SK-N-SH (cell line): ENCODE measurements around the gene SRSF7. TPM values are rescaled to one million over a fixed set of nuclear protein-coding genes. Genes with fewer than 3 reads are reported as not detected.

ENCODE experiments used
- CTCF ChIA-PET: fragments of 300-600, 350-600 bp; formaldehyde crosslinking; extraction: SDS; loops from one replicate; lab custom pipeline; 2021; lab: Yijun Ruan, JAX
- POLR2A ChIA-PET: fragments of 350-600 bp; sonication (Branson Sonifier 250); formaldehyde crosslinking; extraction: SDS; loops from one replicate; lab custom pipeline; 2020; ENCODE audit warnings: antibody characterized with exemption, inconsistent platforms; lab: Yijun Ruan, JAX
- DNase-seq: peaks from one replicate; pipeline ENCODE4 v3.0.0; 2012
- H2AFZ ChIP-seq: fragments of 200-600 bp; sonication (generic); 2 replicates; pipeline ENCODE4 v1.8.1; 2016; ENCODE audit warnings: antibody characterized with exemption, mild to moderate bottlenecking, low read depth
- H3F3A ChIP-seq: fragments of 200-600 bp; sonication (generic); replicated peaks from 2 replicates; pipeline ENCODE3; 2016; ENCODE audit warnings: antibody characterized with exemption, mild to moderate bottlenecking; ENCODE audit not compliant: insufficient read depth
- H3K27ac ChIP-seq, 2 experiments: fragments of 200-500 bp in 1 of 2; fragments of 200-600 bp in 1 of 2; sonication (Bioruptor generic) in 1 of 2; sonication (generic), shearing (Covaris generic) in 1 of 2; 2 replicates each; pipeline versions ENCODE4 v1.5.1 to v1.6.1; 2014 to 2016; ENCODE audit warnings: low read depth in 2 of 2, inconsistent platforms in 1 of 2, low read length in 1 of 2, mild to moderate bottlenecking in 1 of 2, mixed read lengths in 1 of 2
- H3K27me3 ChIP-seq: fragments of 200-600 bp; sonication (generic), shearing (Covaris generic); 2 replicates; pipeline ENCODE4 v1.6.1; 2016; ENCODE audit warnings: mixed run types; ENCODE audit not compliant: insufficient read depth
- H3K36me3 ChIP-seq, 2 experiments: fragments of 200-500 bp in 1 of 2; fragments of 200-600 bp in 1 of 2; sonication (Bioruptor generic) in 1 of 2; sonication (generic) in 1 of 2; replicated peaks in 1 of 2; 2 replicates each; pipeline versions ENCODE3 to v1.5.1; 2014 to 2016; ENCODE audit warnings: low read length in 1 of 2, mild to moderate bottlenecking in 1 of 2; ENCODE audit not compliant: insufficient read depth in 2 of 2, control insufficient read depth in 1 of 2
- H3K4me1 ChIP-seq, 2 experiments: fragments of 200-500 bp in 1 of 2; fragments of 200-600 bp in 1 of 2; sonication (Bioruptor generic) in 1 of 2; sonication (generic), shearing (Covaris generic) in 1 of 2; 2 replicates each; pipeline versions ENCODE4 v1.5.1 to v1.6.1; 2014 to 2016; ENCODE audit warnings: low read depth in 1 of 2, low read length in 1 of 2, mixed run types in 1 of 2; ENCODE audit not compliant: insufficient read depth in 2 of 2, control insufficient read depth in 1 of 2
- H3K4me2 ChIP-seq: fragments of 200-600 bp; sonication (generic), shearing (Covaris generic); 2 replicates; pipeline ENCODE4 v1.6.1; 2017; ENCODE audit warnings: mixed run types
- H3K4me3 ChIP-seq, 2 experiments: fragments of 200-500 bp in 1 of 2; fragments of 200-600 bp in 1 of 2; sonication (Bioruptor generic) in 1 of 2; sonication (generic), shearing (Covaris generic) in 1 of 2; 2 replicates each; pipeline versions ENCODE4 v1.5.1 to v1.8.1; 2014 to 2016; ENCODE audit warnings: low read depth in 2 of 2, inconsistent platforms in 1 of 2, low read length in 1 of 2, mild to moderate bottlenecking in 1 of 2, mixed read lengths in 1 of 2, moderate library complexity in 1 of 2
- H3K79me2 ChIP-seq: fragments of 200-600 bp; sonication (generic); 2 replicates; pipeline ENCODE4 v1.8.1; 2017; ENCODE audit warnings: mild to moderate bottlenecking; ENCODE audit not compliant: insufficient read depth
- H3K9ac ChIP-seq: fragments of 200-600 bp; sonication (generic); 2 replicates; pipeline ENCODE4 v1.6.1; 2017; ENCODE audit warnings: mixed run types
- H3K9me2 ChIP-seq: fragments of 200-600 bp; sonication (generic); 2 replicates; pipeline ENCODE4 v1.6.1; 2017; ENCODE audit warnings: mixed run types
- H3K9me3 ChIP-seq: fragments of 200-600 bp; sonication (generic); 2 replicates; pipeline ENCODE4 v1.6.1; 2017; ENCODE audit warnings: mixed run types, mild to moderate bottlenecking, moderate library complexity
- H4K20me1 ChIP-seq: fragments of 200-600 bp; sonication (generic); 2 replicates; pipeline ENCODE4 v1.6.1; 2017; ENCODE audit warnings: mild to moderate bottlenecking, mixed run types; ENCODE audit not compliant: insufficient read depth
- CTCF ChIP-seq: fragments of 200-600 bp; sonication (generic); IDR thresholded peaks from 2 replicates; pipeline ENCODE4 v1.6.1; 2017; ENCODE audit warnings: antibody characterized with exemption, mild to moderate bottlenecking, moderate library complexity
- FOXM1 ChIP-seq: IDR thresholded peaks from 2 replicates; pipeline ENCODE4 v1.4.0; 2012; ENCODE audit warnings: low read depth, mild to moderate bottlenecking
- GABPA ChIP-seq: IDR thresholded peaks from 2 replicates; pipeline ENCODE4 v1.4.0; 2012; ENCODE audit warnings: low read depth, mild to moderate bottlenecking
- IRF3 ChIP-seq: fragments of 150-350 bp; IDR thresholded peaks from 2 replicates; pipeline ENCODE4 v1.6.1; 2016; ENCODE audit warnings: mild to moderate bottlenecking, low read depth, low read length
- MAX ChIP-seq: IDR thresholded peaks from 2 replicates; pipeline ENCODE4 v1.4.0; 2012; ENCODE audit warnings: low read depth
- MEF2A ChIP-seq: IDR thresholded peaks from 2 replicates; pipeline ENCODE4 v1.4.0; 2012; ENCODE audit warnings: low read depth, borderline replicate concordance
- MXI1 ChIP-seq: IDR thresholded peaks from 2 replicates; pipeline ENCODE4 v1.6.1; 2012; ENCODE audit warnings: mild to moderate bottlenecking, low read depth, low read length, improper control_type of control experiment
- PBX3 ChIP-seq: IDR thresholded peaks from 2 replicates; pipeline ENCODE4; 2012
- POLR2AphosphoS5 ChIP-seq: IDR thresholded peaks from 2 replicates; pipeline ENCODE4 v1.6.1; 2012; ENCODE audit warnings: low read depth, low read length
- REST ChIP-seq: IDR thresholded peaks from 2 replicates; pipeline ENCODE4 v1.6.1; 2012; ENCODE audit warnings: mild to moderate bottlenecking, low read depth, low read length, moderate library complexity
- RFX5 ChIP-seq: IDR thresholded peaks from 2 replicates; pipeline ENCODE4 v1.6.1; 2012; ENCODE audit warnings: mild to moderate bottlenecking, improper control_type of control experiment, low read length
- RXRA ChIP-seq: IDR thresholded peaks from 2 replicates; pipeline ENCODE4 v1.4.0; 2012; ENCODE audit warnings: low read depth, mild to moderate bottlenecking, borderline replicate concordance
- SIN3A ChIP-seq: IDR thresholded peaks from 2 replicates; pipeline ENCODE4 v1.6.1; 2012; ENCODE audit warnings: low read depth, mild to moderate bottlenecking, low read length, moderate library complexity, borderline replicate concordance
- TAF1 ChIP-seq: IDR thresholded peaks from 2 replicates; pipeline ENCODE4 v1.6.1; 2012; ENCODE audit warnings: low read depth, mild to moderate bottlenecking, low read length, moderate library complexity, borderline replicate concordance
- USF2 ChIP-seq: fragments of 150-350 bp; IDR thresholded peaks from 2 replicates; pipeline ENCODE4 v1.6.1; 2017; ENCODE audit warnings: antibody characterized with exemption, low read length, low read depth, borderline replicate concordance
- YY1 ChIP-seq: IDR thresholded peaks from 2 replicates; pipeline ENCODE4 v1.4.0; 2012; ENCODE audit warnings: low read depth, mild to moderate bottlenecking
- WGBS: methylation state at CpG from one replicate; pipeline ENCODE4 v1.1.6; 2017; ENCODE audit warnings: low lambda C conversion rate; 5-methylcytosine and 5-hydroxymethylcytosine counted together
- polyA plus RNA-seq, 3 experiments: library from polyadenylated mRNA; depleted of rRNA; stranded (reverse); fragments of >200 nt; gene quantifications; 2 replicates each; pipeline ENCODE4 v1.2.3, GENCODE V29; 2012

The SRSF7 gene
- polyA plus RNA-seq, 1 of the 3 experiments (the other 2 are of a cell fraction), result 199 TPM

- H3K4me3 ChIP-seq, result no peak overlapping the region
- 87% methylated on average over 6 of the region's 6 CpGs for WGBS
- no peaks in the 10 kb centered on the region for H3K36me3 ChIP-seq
- H4K20me1 ChIP-seq, result no peaks in the 10 kb centered on the region
- no peaks in the 10 kb centered on the region for H3K9me2 ChIP-seq
- H3K4me2 ChIP-seq, result no peak overlapping the region
- no peaks in the 10 kb centered on the region for H3K79me2 ChIP-seq
- no peak for DNase-seq
- TF ChIP-seq MXI1 (no peak), RFX5 (no peak), SIN3A (no peak), USF2 (no peak), YY1 (no peak), IRF3 (no peak), REST (no peak), CTCF (no peak), POLR2AphosphoS5 (no peak), RXRA (no peak), FOXM1 (no peak), PBX3 (no peak), MAX (no peak), GABPA (no peak), MEF2A (no peak), TAF1 (no peak)
- ChIA-PET CTCF (interaction anchor here (1.5 to 2.7 kb wide), 2 partner anchors 103 to 118 kb away, joined by 3 to 7 read pairs; no protein-coding TSS in a partner anchor), POLR2A (interaction anchor here (1.3 kb wide), 1 partner anchor 44 kb away, joined by 3 read pairs; the partner anchor contains the start of gene SRSF7)
- no peaks in the 10 kb centered on the region for H3K27me3 ChIP-seq
- H3K4me1 ChIP-seq, result peaks cover 0 to 7% of the 10 kb centered on the region in 2 experiments; a peak in 1 of 4 replicates
- H3K9ac ChIP-seq, result no peak overlapping the region
- no peak overlapping the region for H2AFZ ChIP-seq
- peaks cover 3% of the 10 kb centered on the region for H3F3A ChIP-seq
- no peaks in the 10 kb centered on the region for H3K9me3 ChIP-seq
- H3K27ac ChIP-seq, result no peak overlapping the region
Measured at GRCh38 chr2:38706846-38707345, 44.3 kb downstream of the SRSF7 start.
